ENCODE measurements around the gene SALL1. TPM values are rescaled to one million over a fixed set of nuclear protein-coding genes. Genes with fewer than 3 reads are reported as not detected.

The SALL1 gene
- total RNA-seq (2014; rRNA removed; shearing (Covaris generic)) = not detected in 2 replicates

GRCh38 chr16:51150888-51151320 lies at the start of gene SALL1:
Gene SALL1, minus strand, starts transcription at chr16:51151270. Its CDS starts 29 bp downstream, at chr16:51151241.
- DNase-seq (ENCODE audit: low spot score) = no peak
- in situ Hi-C loops (cut with HindIII; ENCODE audit: low sequenced_read_pairs) = no loop called here

- in situ Hi-C loops (cut with HindIII; ENCODE audit: low sequenced_read_pairs) = no loop called here
- no peak for DNase-seq (ENCODE audit: low spot score)
These were observed 49.7 kb upstream of the SALL1 start for GRCh38 chr16:51200793-51201192.

GRCh38 chr16:51197953-51198748 lies 47.1 kb upstream of the SALL1 start:
- in situ Hi-C loops (cut with HindIII; ENCODE audit: low sequenced_read_pairs) = no loop called here
- DNase-seq (ENCODE audit: low spot score) = no peak

GRCh38 chr16:51193879-51194278 lies 42.8 kb upstream of the SALL1 start:
- in situ Hi-C loops (cut with HindIII; ENCODE audit: low sequenced_read_pairs) = no loop called here
- no peak for DNase-seq (ENCODE audit: low spot score)

- in situ Hi-C loops (cut with HindIII; ENCODE audit: low sequenced_read_pairs) = no loop called here
- no peak for DNase-seq (ENCODE audit: low spot score)
These were observed 33.8 kb upstream of the SALL1 start for GRCh38 chr16:51184702-51185433.

- DNase-seq (ENCODE audit: low spot score) = no peak
- in situ Hi-C loops (cut with HindIII; ENCODE audit: low sequenced_read_pairs) = no loop called here
These were observed 30.4 kb upstream of the SALL1 start for GRCh38 chr16:51181503-51181811.

GRCh38 chr16:51180719-51181502 lies 29.8 kb upstream of the SALL1 start:
- DNase-seq (ENCODE audit: low spot score) = no peak
- in situ Hi-C loops (cut with HindIII; ENCODE audit: low sequenced_read_pairs) = no loop called here

GRCh38 chr16:51175081-51175480 lies 24.0 kb upstream of the SALL1 start:
- no peak for DNase-seq (ENCODE audit: low spot score)
- in situ Hi-C loops (cut with HindIII; ENCODE audit: low sequenced_read_pairs) = no loop called here

GRCh38 chr16:51172368-51172767 lies 21.3 kb upstream of the SALL1 start:
- in situ Hi-C loops (cut with HindIII; ENCODE audit: low sequenced_read_pairs) = no loop called here
- DNase-seq (ENCODE audit: low spot score) = no peak

- no peak for DNase-seq (ENCODE audit: low spot score)
- in situ Hi-C loops (cut with HindIII; ENCODE audit: low sequenced_read_pairs) = no loop called here
These were observed 17.7 kb upstream of the SALL1 start for GRCh38 chr16:51168755-51169154.

GRCh38 chr16:51167170-51167895 lies 16.3 kb upstream of the SALL1 start:
- in situ Hi-C loops (cut with HindIII; ENCODE audit: low sequenced_read_pairs) = no loop called here
- DNase-seq (ENCODE audit: low spot score) = no peak

- in situ Hi-C loops (cut with HindIII; ENCODE audit: low sequenced_read_pairs) = no loop called here
- no peak for DNase-seq (ENCODE audit: low spot score)
These were observed 15.5 kb upstream of the SALL1 start for GRCh38 chr16:51166541-51166940.

- in situ Hi-C loops (cut with HindIII; ENCODE audit: low sequenced_read_pairs) = no loop called here
- DNase-seq (ENCODE audit: low spot score) = no peak
These were observed 15.0 kb upstream of the SALL1 start for GRCh38 chr16:51166091-51166490.

- in situ Hi-C loops (cut with HindIII; ENCODE audit: low sequenced_read_pairs) = no loop called here
- DNase-seq (ENCODE audit: low spot score) = no peak
These were observed 14.0 kb upstream of the SALL1 start for GRCh38 chr16:51165043-51165442.

GRCh38 chr16:51164574-51164973 lies 13.5 kb upstream of the SALL1 start:
- DNase-seq (ENCODE audit: low spot score) = no peak
- in situ Hi-C loops (cut with HindIII; ENCODE audit: low sequenced_read_pairs) = no loop called here

- DNase-seq (ENCODE audit: low spot score) = no peak
- in situ Hi-C loops (cut with HindIII; ENCODE audit: low sequenced_read_pairs) = no loop called here
These were observed 13.0 kb upstream of the SALL1 start for GRCh38 chr16:51163894-51164566.

GRCh38 chr16:51163366-51163765 lies 12.3 kb upstream of the SALL1 start:
- no peak for DNase-seq (ENCODE audit: low spot score)

GRCh38 chr16:51161440-51162195 lies 10.5 kb upstream of the SALL1 start:
- in situ Hi-C loops (cut with HindIII; ENCODE audit: low sequenced_read_pairs) = no loop called here

More at GRCh38 chr16:51163366-51163765, 12.3 kb upstream of the SALL1 start:
- in situ Hi-C loops (cut with HindIII; ENCODE audit: low sequenced_read_pairs) = no loop called here

More at GRCh38 chr16:51161440-51162195, 10.5 kb upstream of the SALL1 start:
- no peak for DNase-seq (ENCODE audit: low spot score)
